ACC112 (cell line): Measurements from ENCODE around the gene KIAA1549.
"Not testable (repeated sequence)": the region's sequence is repeated elsewhere in the genome, so short reads cannot be mapped to it uniquely, and the experiment has no call there.

ENCODE experiments used
- H2AFZ ChIP-seq: fragments of 200-600 bp; sonication (generic); one replicate; pipeline ENCODE4 v1.6.0; 2017; ENCODE audit warnings: antibody characterized with exemption, low read length; ENCODE audit not compliant: unreplicated experiment
- H3K27ac ChIP-seq: fragments of 200-600 bp; sonication (generic); 2 replicates; pipeline ENCODE4 v1.5.1; 2014; ENCODE audit warnings: low read depth, mild to moderate bottlenecking, antibody characterized with exemption, low read length, moderate library complexity
- H3K27me3 ChIP-seq: fragments of 200-600 bp; sonication (generic); 2 replicates; pipeline ENCODE4 v1.6.1; 2014; ENCODE audit warnings: mild to moderate bottlenecking, antibody characterized with exemption, low read length, moderate library complexity, mixed read lengths; ENCODE audit not compliant: insufficient read depth
- H3K36me3 ChIP-seq: fragments of 200-600 bp; sonication (generic); 2 replicates; pipeline ENCODE4 v1.6.1; 2016; ENCODE audit warnings: mild to moderate bottlenecking, antibody characterized with exemption, low read length, moderate library complexity, mixed read lengths; ENCODE audit not compliant: insufficient read depth
- H3K4me1 ChIP-seq: fragments of 200-600 bp; sonication (generic); one replicate; pipeline ENCODE4 v1.6.1; 2016; ENCODE audit warnings: low read length, mixed read lengths; ENCODE audit not compliant: insufficient read depth, unreplicated experiment, control insufficient read depth
- H3K4me3 ChIP-seq: fragments of 200-600 bp; sonication (generic); 2 replicates; pipeline ENCODE4 v1.5.1; 2014; ENCODE audit warnings: mild to moderate bottlenecking, low read depth, low read length
- H3K79me2 ChIP-seq: fragments of 200-600 bp; sonication (generic); one replicate; pipeline ENCODE4 v1.6.0; 2016; ENCODE audit warnings: low read length; ENCODE audit not compliant: control insufficient read depth, unreplicated experiment, insufficient read depth

KIAA1549 gene

DNA sequence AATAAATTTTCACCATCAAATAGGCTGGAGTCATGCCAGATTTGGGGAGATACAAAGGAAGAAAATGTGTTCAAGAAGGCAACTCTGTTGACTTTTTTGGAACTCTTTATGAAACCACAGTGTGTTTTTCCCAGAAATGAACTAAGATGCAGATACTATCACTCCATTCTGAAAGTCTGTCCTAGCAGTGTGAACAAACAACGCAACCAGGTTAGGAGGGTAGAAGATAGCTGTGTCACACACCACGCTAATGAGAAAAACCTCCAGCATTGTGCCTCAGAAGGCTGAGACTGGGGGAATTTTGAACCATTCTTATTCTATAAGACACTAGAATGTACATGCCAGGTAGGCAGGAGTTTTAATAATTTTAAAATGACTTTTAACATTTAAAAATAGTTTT is 167.2 kb downstream of the KIAA1549 start:
- no peaks in the 10 kb centered on the region for H3K4me1 ChIP-seq
- H3K79me2 ChIP-seq, result no peaks in the 10 kb centered on the region
- no peaks in the 10 kb centered on the region for H3K27me3 ChIP-seq
- no peak overlapping the region for H3K4me3 ChIP-seq
- no peak overlapping the region for H3K27ac ChIP-seq
- H3K36me3 ChIP-seq, result no peaks in the 10 kb centered on the region
- H2AFZ ChIP-seq, result no peak overlapping the region

DNA sequence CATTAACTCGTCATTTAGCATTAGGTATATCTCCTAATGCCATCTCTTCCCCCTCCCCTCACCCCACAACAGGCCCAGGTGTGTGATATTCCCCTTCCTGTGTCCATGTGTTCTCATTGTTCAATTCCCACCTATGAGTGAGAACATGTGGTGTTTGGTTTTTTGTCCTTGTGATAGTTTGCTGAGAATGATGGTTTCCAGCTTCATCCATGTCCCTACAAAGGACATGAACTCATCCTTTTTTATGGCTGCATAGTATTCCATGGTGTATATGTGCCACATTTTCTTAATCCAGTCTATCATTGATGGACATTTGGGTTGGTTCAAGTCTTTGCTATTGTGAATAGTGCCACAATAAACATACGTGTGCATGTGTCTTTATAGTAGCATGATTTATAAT is 169.9 kb downstream of the KIAA1549 start:
- H3K27ac ChIP-seq, H3K27me3 ChIP-seq, H3K4me3 ChIP-seq, H3K79me2 ChIP-seq, H2AFZ ChIP-seq, H3K4me1 ChIP-seq, H3K36me3 ChIP-seq: not testable (repeated sequence)

GRCh38 chr7:138809346-138809745 is 171.8 kb downstream of the KIAA1549 start:
- Histone ChIP-seq H3K27me3 (peaks cover 18% of the 10 kb centered on the region), H3K27ac (no peak overlapping the region), H3K36me3 (no peaks in the 10 kb centered on the region), H3K4me1 (no peaks in the 10 kb centered on the region), H3K4me3 (no peak overlapping the region), H2AFZ (no peak overlapping the region), H3K79me2 (no peaks in the 10 kb centered on the region)

DNA sequence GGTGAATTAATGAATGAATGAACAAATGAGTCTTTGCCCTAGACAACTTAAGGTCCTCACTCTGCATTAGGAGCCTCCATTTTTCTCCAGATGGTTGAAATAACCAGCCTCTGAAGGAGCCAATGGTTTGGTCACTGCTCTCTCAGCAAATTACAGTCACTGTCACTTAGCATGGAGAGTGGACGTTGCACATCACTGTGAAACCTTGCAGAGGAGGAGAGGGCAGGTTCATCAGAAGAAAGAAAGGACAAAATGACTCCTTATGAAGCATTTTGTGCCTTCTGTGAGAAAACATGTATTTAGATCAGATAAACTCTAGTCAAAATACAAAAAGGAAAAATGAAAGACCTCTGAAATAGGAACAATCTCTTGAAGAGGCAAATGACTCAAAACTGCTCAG is 176.6 kb downstream of the KIAA1549 start:
- Histone ChIP-seq H3K4me3 (no peak overlapping the region), H3K36me3 (no peaks in the 10 kb centered on the region), H2AFZ (no peak overlapping the region), H3K27ac (no peak overlapping the region), H3K27me3 (peaks cover 34% of the 10 kb centered on the region), H3K4me1 (no peaks in the 10 kb centered on the region), H3K79me2 (no peaks in the 10 kb centered on the region)

DNA sequence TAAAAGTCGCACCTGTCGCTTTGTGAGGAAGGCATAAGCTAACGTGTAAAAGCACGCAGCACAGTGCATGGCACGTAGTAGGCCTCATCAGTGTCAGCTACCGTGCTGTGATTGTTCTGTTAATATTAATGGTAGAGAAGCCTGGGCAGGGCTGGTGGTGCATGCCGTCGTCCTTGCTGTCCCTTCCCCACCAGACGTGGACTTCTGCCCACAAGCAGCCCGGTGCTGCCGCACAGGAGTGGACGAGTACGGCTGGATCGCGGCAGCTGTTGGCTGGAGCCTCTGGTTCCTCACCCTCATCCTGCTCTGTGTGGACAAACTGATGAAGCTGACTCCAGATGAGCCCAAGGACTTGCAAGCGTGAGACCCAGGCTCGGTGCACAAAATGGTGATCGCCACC is 178.5 kb downstream of the KIAA1549 start:
- Histone ChIP-seq H2AFZ (no peak overlapping the region), H3K4me3 (no peak overlapping the region), H3K27me3 (peaks cover 51% of the 10 kb centered on the region), H3K4me1 (no peaks in the 10 kb centered on the region), H3K27ac (no peak overlapping the region), H3K79me2 (no peaks in the 10 kb centered on the region), H3K36me3 (no peaks in the 10 kb centered on the region)

DNA sequence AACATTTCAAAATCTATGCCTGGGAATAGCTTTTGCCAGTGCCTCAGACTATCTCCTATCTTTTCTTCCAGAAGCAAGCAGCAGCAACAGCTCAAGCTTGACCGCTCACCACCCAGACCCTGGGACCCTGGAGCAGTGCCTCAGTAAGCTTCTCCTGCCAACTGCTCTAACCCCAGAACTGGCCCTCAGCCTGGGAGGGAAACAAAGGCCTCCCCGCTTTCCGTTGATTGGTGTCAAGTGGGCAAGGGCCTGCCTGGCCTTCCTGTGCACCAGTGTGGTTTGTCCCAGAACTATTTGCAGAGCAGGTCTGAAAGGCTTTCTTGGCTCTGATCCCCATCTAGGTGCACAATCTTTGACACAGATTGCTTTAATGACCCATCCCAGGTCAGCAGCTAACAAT is 179.9 kb downstream of the KIAA1549 start:
- no peaks in the 10 kb centered on the region for H3K36me3 ChIP-seq
- peaks cover 61% of the 10 kb centered on the region for H3K27me3 ChIP-seq
- no peak overlapping the region for H3K4me3 ChIP-seq
- H3K4me1 ChIP-seq, result no peaks in the 10 kb centered on the region
- H3K79me2 ChIP-seq, result no peaks in the 10 kb centered on the region
- no peak overlapping the region for H2AFZ ChIP-seq
- no peak overlapping the region for H3K27ac ChIP-seq

GRCh38 chr7:138799336-138800000 is 181.7 kb downstream of the KIAA1549 start:
- no peaks in the 10 kb centered on the region for H3K79me2 ChIP-seq
- H3K4me1 ChIP-seq, result no peaks in the 10 kb centered on the region
- H3K27me3 ChIP-seq, result peaks cover 53% of the 10 kb centered on the region
- H2AFZ ChIP-seq, result no peak overlapping the region
- no peaks in the 10 kb centered on the region for H3K36me3 ChIP-seq
- no peak overlapping the region for H3K27ac ChIP-seq
- H3K4me3 ChIP-seq, result no peak overlapping the region

GRCh38 chr7:138798836-138799235 is 182.4 kb downstream of the KIAA1549 start:
- Histone ChIP-seq H3K4me3 (no peak overlapping the region), H3K27ac (no peak overlapping the region), H3K4me1 (no peaks in the 10 kb centered on the region), H3K79me2 (no peaks in the 10 kb centered on the region), H2AFZ (no peak overlapping the region), H3K27me3 (peaks cover 51% of the 10 kb centered on the region), H3K36me3 (no peaks in the 10 kb centered on the region)

- Histone ChIP-seq H3K27me3 (peaks cover 59% of the 10 kb centered on the region), H3K4me1 (no peaks in the 10 kb centered on the region), H3K4me3 (no peak within 1 kb of the TSS), H3K27ac (no peak within 1 kb of the TSS), H3K79me2 (no peaks in the 10 kb centered on the region), H2AFZ (no peak within 1 kb of the TSS), H3K36me3 (no peaks in the 10 kb centered on the region)
Observed at GRCh38 chr7:138797715-138798320, 183.4 kb downstream of the KIAA1549 start, which contains the start of the genes ATP6V0A4 and TMEM213. Gene ATP6V0A4, minus strand, starts transcription at chr7:138798196. Its CDS starts 26,949 bp downstream, at chr7:138771247. Gene TMEM213, plus strand, starts transcription at chr7:138797994. Its CDS starts 111 bp downstream, at chr7:138798105.

DNA sequence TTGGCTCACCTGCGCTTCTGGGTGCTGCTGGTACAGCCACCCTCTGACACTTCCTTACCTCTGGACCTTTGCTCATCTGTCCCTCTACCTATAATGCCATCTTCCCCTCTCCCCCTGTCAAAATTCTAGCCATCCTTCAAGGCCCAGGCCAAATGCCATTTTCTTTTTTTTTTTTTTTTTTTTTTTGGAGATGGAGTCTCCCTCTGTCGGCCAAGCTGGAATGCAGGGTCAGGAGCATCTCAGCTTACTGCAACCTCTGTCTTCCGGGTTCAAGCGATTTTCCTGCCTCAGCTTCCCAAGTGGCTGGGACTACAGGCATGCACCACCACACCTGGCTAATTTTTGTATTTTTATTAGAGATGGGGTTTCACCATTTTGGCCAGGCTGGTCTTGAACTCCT is 184.1 kb downstream of the KIAA1549 start:
- H3K36me3 ChIP-seq, H3K79me2 ChIP-seq, H2AFZ ChIP-seq, H3K4me1 ChIP-seq, H3K4me3 ChIP-seq, H3K27ac ChIP-seq: not testable (repeated sequence)
- peaks cover 66% of the 10 kb centered on the region for H3K27me3 ChIP-seq

DNA sequence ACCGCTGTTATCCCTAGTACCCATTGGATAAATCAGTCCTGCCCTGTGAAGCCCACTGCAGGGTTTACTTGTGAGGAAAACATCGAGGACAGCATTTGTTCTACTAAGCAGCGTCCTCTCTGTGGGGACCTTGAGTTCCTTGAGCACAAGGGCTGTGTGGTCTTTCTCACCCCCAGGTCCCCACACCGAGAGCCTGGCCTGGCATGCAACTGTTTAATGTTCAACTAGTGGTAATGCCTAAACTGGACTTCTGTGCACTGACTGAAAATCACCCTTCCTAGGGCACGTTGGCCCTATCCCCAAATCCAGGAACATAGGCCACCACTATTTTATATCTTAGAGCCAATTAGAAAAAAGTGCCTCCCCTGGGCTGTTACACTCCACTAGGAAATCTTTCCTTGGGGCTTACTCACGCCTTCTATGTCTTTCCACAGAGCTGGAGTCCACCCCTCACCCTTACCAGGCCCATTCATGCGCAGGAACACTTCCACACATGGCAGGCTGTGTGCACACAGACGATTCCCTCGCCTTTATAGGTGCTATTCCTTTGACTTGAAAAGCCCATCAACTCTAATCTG is 185.1 kb downstream of the KIAA1549 start:
- Histone ChIP-seq H3K4me3 (no peak overlapping the region), H3K27me3 (peaks cover 74% of the 10 kb centered on the region)

More for the DNA sequence above, 185.1 kb downstream of the KIAA1549 start:
- H3K4me1 ChIP-seq, result no peaks in the 10 kb centered on the region
- no peaks in the 10 kb centered on the region for H3K36me3 ChIP-seq
- no peak overlapping the region for H2AFZ ChIP-seq
- no peaks in the 10 kb centered on the region for H3K79me2 ChIP-seq
- H3K27ac ChIP-seq, result no peak overlapping the region
